AG10803 (cell line): Measurements from ENCODE around the gene TMOD2.
A peak's percentile ranks its signal among the peaks of the same experiment; 100 is the strongest.

ENCODE experiments used
- DNase-seq: peaks from one replicate; pipeline ENCODE4 v3.0.0; 2010; ENCODE audit warnings: low read depth
- H3K4me3 ChIP-seq: 2 replicates; pipeline ENCODE4 v1.5.1; 2011; ENCODE audit warnings: mild to moderate bottlenecking, low read length, control low read depth
- CTCF ChIP-seq: conservative IDR thresholded peaks from 2 replicates; pipeline ENCODE4 v1.5.1; 2011; ENCODE audit warnings: mild to moderate bottlenecking, low read length, control low read depth, inconsistent platforms

TMOD2 gene

DNA sequence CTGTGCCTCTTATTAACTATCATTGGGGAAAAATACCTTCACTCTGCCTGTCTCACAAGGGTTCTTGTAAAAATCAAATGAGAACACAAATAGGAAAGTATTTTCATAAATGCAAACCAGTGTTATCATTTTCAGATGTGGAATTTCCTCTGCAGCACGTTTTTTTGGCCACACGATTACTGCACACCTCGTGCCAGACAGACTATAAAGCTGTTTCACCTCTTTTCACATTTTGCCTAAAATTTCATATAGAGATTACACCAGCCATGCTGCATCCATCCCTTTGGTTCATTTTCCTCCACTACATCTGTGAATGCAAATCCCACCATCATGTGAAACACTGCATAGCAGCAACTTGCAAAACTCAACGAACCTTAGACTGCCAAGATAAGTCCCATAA lies 1.2 kb upstream of the TMOD2 start:
- DNase-seq = no peak
- no peak for TF ChIP-seq CTCF
- no peak overlapping the region for H3K4me3 ChIP-seq

- TF ChIP-seq CTCF = no peak
- H3K4me3 ChIP-seq = peak overlapping the region; percentile 70
- no peak for DNase-seq
Observed at GRCh38 chr15:51751697-51752683, 593 bp downstream of the TMOD2 start.

GRCh38 chr15:51752888-51753287 lies 1.5 kb downstream of the TMOD2 start:
- DNase-seq = no peak
- no peak for TF ChIP-seq CTCF

GRCh38 chr15:51754267-51754666 lies 2.9 kb downstream of the TMOD2 start:
- H3K4me3 ChIP-seq = no peak overlapping the region
- TF ChIP-seq CTCF = no peak
- no peak for DNase-seq

More at GRCh38 chr15:51752888-51753287, 1.5 kb downstream of the TMOD2 start:
- no peak overlapping the region for H3K4me3 ChIP-seq

- no peak overlapping the region for H3K4me3 ChIP-seq
- TF ChIP-seq CTCF = no peak
- DNase-seq = no peak
Observed at GRCh38 chr15:51755790-51756189, 4.4 kb downstream of the TMOD2 start.

GRCh38 chr15:51756482-51756881 lies 5.1 kb downstream of the TMOD2 start:
- DNase-seq = no peak
- no peak for TF ChIP-seq CTCF
- H3K4me3 ChIP-seq = no peak overlapping the region

DNA sequence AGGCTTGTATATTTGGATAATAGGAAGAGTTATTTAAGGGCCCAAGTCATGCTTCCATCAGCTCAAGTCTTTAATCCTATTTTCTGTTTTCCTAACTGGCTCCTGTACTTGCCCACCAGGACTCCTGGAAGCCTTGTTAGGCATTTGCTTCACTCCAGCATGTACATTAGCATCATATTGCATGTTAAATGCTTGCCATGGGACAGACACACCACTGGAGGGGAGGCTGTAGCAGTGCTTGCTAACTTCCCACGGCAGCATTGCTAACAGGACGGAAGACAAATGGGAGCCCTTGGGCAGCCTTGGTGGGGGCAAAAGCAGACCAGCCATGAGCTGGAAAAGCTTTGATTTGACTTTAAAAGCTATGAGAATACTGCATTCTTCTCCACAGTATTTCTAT lies 6.1 kb downstream of the TMOD2 start:
- H3K4me3 ChIP-seq = no peak overlapping the region
- no peak for TF ChIP-seq CTCF
- no peak for DNase-seq
